HG03342 (cell line): ENCODE results near the gene ANKRD62.

Source experiments
- ATAC-seq: cut with Tn5 transposase; IDR thresholded peaks from one replicate; pipeline ENCODE4 v1.9.1; 2021; ENCODE audit warnings: mild to moderate bottlenecking, moderate library complexity; ENCODE audit not compliant: unreplicated experiment

ANKRD62 gene

DNA sequence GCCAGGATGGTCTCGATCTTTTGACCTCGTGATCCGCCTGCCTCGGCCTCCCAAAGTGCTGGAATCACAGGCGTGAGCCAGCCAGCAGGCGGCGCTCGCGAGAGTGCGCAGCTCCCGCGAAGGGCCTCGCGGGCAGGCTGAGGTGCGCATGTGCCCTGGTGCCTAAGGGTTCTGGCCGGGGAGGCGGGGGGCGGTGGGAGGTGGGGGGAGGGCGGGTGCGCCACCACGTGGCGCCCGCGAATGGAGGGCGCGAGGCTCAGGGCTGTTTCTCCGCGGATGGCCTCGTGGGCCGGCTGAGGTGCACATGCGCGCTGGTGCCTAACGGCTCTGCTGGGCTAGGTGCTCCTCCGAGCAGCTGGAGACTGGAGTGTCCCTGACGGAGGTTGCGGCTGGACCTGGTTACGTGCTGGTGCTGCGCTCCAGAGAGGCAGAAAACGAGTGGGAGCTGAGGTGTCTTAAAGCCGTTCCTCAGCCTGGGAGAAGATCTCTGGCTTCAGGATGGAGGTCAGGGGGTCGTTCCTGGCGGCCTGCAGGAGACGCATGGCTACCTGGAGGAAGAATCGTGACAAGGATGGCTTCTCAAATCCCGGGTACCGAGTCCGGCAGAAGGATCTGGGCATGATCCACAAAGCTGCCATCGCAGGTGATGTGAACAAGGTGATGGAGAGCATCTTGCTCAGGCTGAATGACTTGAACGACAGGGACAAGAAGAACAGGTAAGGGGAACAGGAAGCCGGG, at the start of gene ANKRD62:
Gene ANKRD62 (plus strand): TSS at position 324 of the 738 bp plus-strand sequence. CDS start 175 bp downstream, at position 499.
- ATAC-seq, result no peak

- no peak for ATAC-seq
These were observed 49.1 kb upstream of the ANKRD62 start for GRCh38 chr18:12044591-12044990.

- ATAC-seq, result no peak
These were observed 47.4 kb upstream of the ANKRD62 start for GRCh38 chr18:12046046-12046750.

DNA sequence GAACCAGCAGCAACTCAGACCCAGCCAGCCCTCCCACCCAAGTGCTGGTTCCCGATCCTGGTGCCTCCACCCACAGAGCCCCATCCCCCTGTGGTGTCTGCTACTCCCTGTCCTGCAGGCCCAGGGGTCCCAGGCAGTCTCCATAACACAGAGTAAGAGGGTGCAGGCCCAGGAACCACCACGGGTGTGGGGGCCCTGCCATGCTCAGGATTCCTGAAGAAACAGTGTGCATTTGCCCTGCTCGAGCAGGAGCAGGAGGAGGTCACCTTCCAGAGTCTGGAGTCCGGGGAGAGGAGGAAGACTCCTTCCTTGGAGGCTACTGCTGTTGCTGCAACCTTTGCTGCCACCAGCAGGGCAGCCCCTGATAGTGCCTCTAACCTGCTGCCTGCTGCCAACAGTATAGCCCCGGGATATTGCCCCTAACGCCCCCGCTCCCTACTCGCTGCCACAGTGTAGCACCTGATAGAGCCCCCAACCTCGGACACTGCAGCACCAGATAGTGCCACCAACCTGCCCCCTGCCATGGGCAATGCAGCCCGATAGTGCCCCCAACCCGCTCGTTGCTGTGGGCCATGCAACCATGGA, 46.8 kb upstream of the ANKRD62 start:
- ATAC-seq, result no peak

- no peak for ATAC-seq
These were observed 45.4 kb upstream of the ANKRD62 start for GRCh38 chr18:12048010-12048826.

DNA sequence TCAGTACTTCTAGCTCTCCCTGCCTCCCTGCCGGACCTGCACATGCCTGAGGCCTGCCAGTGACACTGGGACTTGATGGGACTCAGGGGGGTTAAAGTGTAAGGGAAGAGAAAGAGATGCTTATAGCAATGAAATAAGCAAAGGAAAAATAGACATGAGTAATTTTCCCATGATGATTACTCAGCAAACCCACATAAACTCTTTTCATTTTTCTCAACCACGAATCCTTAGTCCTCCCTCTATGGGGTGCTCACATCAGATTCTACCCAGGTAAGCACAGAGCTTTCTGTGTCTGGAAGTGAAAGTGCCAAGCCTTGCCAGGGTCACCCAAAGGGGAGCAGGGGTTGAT, 44.8 kb upstream of the ANKRD62 start:
- no peak for ATAC-seq

- peak; percentile 87 for ATAC-seq
These were observed 43.4 kb upstream of the ANKRD62 start for GRCh38 chr18:12049978-12050811.

DNA sequence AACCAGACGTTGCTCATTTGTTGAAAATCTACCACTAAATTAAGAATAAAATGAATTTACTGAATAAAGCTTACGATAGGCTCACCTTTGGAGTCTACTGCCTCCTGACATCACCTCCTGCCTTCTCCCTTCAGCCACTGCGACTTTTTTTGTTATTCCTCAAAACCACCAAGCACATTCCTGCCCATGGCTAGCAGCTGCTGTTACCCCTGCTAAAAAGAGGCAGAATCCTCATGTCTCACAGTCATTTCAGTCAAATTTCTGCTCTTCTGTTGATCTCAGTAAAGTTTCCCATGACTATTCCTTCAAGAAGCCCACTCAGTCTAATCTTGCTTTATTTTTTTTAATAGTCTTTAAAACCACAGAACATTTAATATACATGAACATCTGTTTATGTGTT, 40.8 kb upstream of the ANKRD62 start:
- ATAC-seq, result no peak

GRCh38 chr18:12053289-12053688, 40.4 kb upstream of the ANKRD62 start:
- ATAC-seq, result peak; percentile 55

DNA sequence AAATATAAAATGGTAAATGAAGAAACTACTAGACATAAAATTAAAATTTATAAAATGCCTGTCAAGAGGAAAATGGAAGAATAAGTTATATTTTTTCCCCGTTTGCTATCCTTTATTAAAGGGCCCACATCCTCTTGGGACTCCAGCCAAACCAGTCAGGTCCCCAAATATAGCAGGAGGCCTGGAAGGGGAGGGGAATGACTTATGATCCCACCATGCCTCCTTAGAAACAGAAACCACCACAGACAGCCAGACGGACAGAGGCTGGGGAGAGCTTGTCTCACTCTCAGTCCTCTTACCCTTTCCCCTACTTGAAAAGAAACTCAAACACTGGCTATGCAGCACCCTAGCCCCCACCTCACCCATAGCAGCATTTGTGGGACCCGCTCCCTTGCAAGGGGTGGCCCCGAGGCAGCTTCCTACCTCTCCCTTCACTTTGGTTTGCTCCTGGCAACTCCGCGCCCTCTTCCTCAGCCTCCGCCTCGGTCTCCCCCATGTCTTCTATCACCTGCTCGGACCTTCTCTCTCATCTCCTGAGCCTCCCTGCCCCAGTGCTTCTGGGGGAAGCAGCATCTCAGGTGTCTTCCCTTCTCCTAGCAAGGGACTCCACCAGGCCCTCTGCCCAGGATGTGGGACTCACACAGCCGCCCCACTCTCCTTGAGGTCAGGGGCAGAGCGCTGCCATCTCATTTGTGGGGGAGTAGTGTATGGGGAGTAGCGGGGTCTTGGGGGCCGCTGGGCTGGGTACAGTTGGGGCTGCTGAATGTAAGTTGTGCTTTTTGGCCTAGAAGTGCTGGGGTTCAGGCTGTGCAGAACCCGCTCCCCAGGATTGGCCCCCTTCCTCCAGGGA, 37.4 kb upstream of the ANKRD62 start:
- ATAC-seq, result no peak

DNA sequence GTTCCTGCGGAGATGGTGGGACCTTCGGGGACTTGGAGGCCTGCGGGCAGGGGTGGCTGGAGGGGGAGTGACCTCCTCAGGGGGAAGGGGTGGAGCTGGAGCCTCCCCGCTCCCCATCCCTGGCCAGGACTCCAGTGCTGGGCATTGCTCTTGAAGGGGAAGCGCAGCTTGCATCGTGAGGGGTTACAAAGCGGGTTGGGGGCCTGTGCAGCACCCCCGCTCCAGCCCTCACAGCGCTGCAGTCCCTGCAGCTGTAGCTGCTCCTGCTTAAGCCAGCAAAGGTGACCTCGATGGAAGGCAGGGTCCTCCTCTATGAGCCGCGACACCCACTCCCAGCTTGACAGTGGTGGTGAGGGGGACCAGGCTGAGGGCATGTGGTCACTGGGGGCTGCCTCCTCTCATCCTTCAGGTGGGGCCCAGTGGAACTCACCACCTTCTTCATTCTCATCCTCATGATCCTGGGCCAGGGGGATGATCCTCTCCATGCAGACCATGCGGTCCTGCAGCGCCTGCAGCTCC, 36.7 kb upstream of the ANKRD62 start:
- no peak for ATAC-seq

GRCh38 chr18:12057419-12058039, 36.1 kb upstream of the ANKRD62 start:
- no peak for ATAC-seq

DNA sequence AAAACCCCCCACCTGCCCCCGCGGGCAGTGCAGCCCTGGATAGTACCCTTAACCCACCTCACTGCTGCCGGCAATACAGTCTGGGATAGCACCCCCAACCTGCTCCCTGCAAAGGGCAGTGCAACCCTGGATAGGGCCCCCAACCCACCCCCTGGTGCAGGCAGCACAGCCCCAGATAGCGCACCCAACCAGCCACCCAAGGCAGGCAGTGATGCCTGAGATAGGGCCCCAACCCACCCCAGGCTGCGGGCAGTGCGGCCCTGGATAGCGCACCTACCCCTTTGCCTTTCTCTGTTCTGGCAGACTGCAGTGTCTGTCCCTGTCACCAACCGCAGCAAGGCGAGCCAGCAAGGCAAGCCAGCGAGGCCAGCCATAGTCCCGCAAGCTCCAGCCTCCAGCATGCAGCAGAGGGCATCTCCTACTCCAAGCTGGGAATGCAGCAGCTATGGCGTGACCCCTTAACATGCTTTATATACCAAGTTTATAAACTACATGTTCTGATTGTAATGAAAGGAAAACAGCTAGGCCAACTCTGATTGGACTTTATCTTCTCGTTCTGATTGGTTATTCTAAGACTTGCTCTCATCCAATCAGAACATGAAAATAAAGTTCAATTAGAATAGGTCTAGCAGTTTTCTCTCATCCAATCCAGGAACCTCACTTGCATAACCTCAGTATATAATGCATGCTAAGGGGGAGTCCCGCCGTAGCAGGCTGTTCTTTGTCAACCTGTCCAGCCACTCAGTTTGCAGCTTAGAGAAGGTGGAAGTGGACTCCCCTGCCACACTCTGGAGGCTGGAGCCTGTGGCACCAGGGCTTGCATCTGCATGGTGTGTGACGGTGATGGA, 34.1 kb upstream of the ANKRD62 start:
- no peak for ATAC-seq

DNA sequence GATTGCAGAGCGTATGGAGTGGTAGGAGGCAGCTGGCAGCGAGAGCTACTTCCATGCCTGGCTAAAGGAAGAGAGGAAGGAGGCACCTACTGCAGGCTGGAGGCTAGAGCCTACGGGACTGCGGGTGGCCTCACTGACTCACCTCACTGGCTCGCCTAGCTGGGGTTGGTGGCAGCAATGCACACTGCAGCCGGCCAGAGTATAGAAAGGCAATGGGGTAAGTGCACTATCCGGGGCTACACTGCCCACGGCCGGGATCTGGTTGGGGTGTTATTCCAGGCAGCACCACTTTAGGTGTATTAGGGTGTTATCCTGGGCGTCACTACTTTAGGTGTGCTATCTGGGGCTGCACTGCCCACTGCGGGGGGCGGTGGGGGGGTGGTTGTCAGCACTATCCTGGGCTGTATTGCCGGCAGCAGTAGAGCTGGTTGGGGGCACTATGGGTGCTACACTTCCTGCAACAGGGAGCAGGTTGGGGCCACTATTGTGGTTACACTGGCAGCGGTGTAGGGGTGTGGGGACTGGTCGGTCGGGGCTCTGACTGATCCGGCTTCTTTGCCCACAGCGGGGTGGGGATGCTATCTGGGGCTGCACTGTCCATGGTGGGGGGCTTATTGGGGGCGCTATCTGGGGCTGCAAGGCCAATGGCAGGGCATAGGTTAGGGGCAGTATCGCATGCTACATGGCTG, 33.3 kb upstream of the ANKRD62 start:
- ATAC-seq, result no peak

- no peak for ATAC-seq
These were observed 32.0 kb upstream of the ANKRD62 start for GRCh38 chr18:12061685-12062084.

- no peak for ATAC-seq
These were observed 30.7 kb upstream of the ANKRD62 start for GRCh38 chr18:12062974-12063373.

DNA sequence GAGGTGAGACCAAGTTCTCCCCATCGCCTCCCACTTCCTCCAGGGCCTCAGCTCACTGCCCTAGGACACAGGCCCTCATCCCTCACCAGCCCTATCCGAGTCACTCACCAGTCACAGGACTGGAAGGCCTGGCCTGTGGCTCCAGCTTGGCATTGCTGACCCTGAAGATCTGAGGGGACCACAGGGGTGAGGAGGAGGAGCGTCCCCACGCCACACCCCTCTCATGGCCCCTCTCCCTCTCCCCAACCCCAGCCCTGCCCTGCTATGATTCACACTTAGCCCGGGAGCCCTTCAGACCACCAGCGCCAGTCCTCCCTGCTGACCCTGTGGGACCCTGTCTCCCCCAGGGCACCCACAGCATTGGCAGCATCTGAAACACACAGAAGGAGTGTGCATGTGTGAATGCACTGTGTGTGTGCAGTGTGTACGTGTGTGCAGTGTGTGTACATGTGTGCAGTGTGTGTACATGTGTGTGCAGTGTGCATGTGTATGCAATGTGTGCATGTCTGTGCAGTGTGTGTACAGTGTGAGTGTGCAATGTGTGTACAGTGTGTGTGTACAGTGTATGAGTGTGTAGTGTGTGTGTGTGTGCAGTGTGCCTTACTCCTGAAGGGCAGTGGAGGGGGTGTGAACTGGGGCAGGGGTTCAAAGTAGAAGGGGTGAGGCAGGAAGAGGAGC, 29.4 kb upstream of the ANKRD62 start:
- no peak for ATAC-seq
